HEK293T (cell line): ENCODE results near the gene GMDS.

Source experiments
- CTCF ChIA-PET: fragments of 350-600 bp; formaldehyde crosslinking; extraction: SDS; loops from one replicate; lab custom pipeline; 2021; ENCODE audit warnings: antibody characterized with exemption, inconsistent platforms; lab: Yijun Ruan, JAX
- POLR2A ChIA-PET: fragments of 350-600 bp; formaldehyde crosslinking; extraction: SDS; loops from one replicate; lab custom pipeline; 2020; ENCODE audit warnings: antibody characterized with exemption, inconsistent platforms; lab: Yijun Ruan, JAX
- DNase-seq: peaks from one replicate; pipeline ENCODE4 v3.0.0; 2012; ENCODE audit warnings: mixed read lengths; ENCODE audit errors: extremely low spot score
- ARNT ChIP-seq: fragments of 450-650 bp; IDR thresholded peaks from 2 replicates; pipeline ENCODE4 v1.6.1; 2017; ENCODE audit warnings: mild to moderate bottlenecking
- BHLHE40 ChIP-seq: fragments of 450-650 bp; IDR thresholded peaks from 2 replicates; pipeline ENCODE4 v1.6.1; 2016; ENCODE audit warnings: mild to moderate bottlenecking, moderate library complexity, borderline replicate concordance
- CTBP1 ChIP-seq: fragments of 450-650 bp; IDR thresholded peaks from 2 replicates; pipeline ENCODE4 v1.6.1; 2016; ENCODE audit warnings: borderline replicate concordance
- ELF4 ChIP-seq: fragments of 450-650 bp; IDR thresholded peaks from 2 replicates; pipeline ENCODE4 v1.6.1; 2017; ENCODE audit warnings: antibody characterized with exemption
- FOXA1 ChIP-seq: fragments of 450-650 bp; IDR thresholded peaks from 2 replicates; pipeline ENCODE4 v1.6.1; 2016; ENCODE audit warnings: mild to moderate bottlenecking
- FOXK2 ChIP-seq: fragments of 450-650 bp; IDR thresholded peaks from 2 replicates; pipeline ENCODE4 v1.6.1; 2016; ENCODE audit warnings: mild to moderate bottlenecking
- FOXM1 ChIP-seq: fragments of 450-650 bp; IDR thresholded peaks from 2 replicates; pipeline ENCODE4 v1.6.1; 2017; ENCODE audit warnings: mild to moderate bottlenecking, borderline replicate concordance
- HDGF ChIP-seq: fragments of 450-650 bp; IDR thresholded peaks from 2 replicates; pipeline ENCODE4 v1.6.1; 2017; ENCODE audit warnings: antibody characterized with exemption, borderline replicate concordance
- L3MBTL2 ChIP-seq: fragments of 450-650 bp; conservative IDR thresholded peaks from 2 replicates; pipeline ENCODE4 v1.6.1; 2016; ENCODE audit warnings: mild to moderate bottlenecking
- LEF1 ChIP-seq: fragments of 450-650 bp; IDR thresholded peaks from 2 replicates; pipeline ENCODE4 v1.6.1; 2017; ENCODE audit warnings: mild to moderate bottlenecking, borderline replicate concordance
- NFRKB ChIP-seq: fragments of 450-650 bp; IDR thresholded peaks from 2 replicates; pipeline ENCODE4 v1.6.1; 2016; ENCODE audit warnings: mild to moderate bottlenecking, moderate library complexity
- SP1 ChIP-seq: fragments of 450-650 bp; IDR thresholded peaks from 2 replicates; pipeline ENCODE4 v1.6.1; 2017
- SUZ12 ChIP-seq: fragments of 450-650 bp; IDR thresholded peaks from 2 replicates; pipeline ENCODE4 v1.6.1; 2016; ENCODE audit warnings: mild to moderate bottlenecking
- TARDBP ChIP-seq: fragments of 450-650 bp; IDR thresholded peaks from 2 replicates; pipeline ENCODE4 v1.6.1; 2016
- ZNF384 ChIP-seq: fragments of 450-650 bp; IDR thresholded peaks from 2 replicates; pipeline ENCODE4 v1.6.1; 2016
- TF ChIP-seq, protein P1 (sequence below): fragments of 450-650 bp; IDR thresholded peaks from 2 replicates; pipeline ENCODE4 v1.6.1; 2016

Gene GMDS

DNA sequence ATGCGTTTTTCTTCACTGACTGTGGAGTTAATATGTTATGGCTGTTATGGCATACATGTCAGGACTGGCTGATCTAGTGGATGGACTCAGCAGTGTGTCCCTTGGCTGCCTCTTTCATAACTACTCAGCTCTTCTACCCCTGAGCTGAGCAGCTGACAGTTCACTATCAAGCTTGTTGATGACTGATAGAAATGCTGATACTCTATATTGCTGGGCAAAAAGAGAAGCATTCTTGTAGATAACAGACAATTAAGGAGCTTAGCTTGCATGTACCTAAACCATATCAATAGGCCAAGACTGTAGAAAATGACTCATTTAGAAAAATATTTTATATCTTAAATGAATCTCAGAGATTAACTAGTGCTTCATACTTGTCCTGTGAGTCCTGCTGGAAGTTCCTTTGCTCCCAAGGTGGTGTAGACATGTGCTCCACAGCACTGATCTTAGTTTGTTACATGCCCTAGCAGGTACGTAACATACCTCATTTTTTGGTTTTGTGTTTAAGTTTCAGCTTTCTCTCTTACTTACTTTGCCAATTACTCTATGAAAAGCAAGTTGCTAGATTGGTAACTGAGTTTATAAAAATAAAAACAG, 236.9 kb downstream of the GMDS start:
- no peak for TF ChIP-seq L3MBTL2
- TF ChIP-seq, protein P1, sequence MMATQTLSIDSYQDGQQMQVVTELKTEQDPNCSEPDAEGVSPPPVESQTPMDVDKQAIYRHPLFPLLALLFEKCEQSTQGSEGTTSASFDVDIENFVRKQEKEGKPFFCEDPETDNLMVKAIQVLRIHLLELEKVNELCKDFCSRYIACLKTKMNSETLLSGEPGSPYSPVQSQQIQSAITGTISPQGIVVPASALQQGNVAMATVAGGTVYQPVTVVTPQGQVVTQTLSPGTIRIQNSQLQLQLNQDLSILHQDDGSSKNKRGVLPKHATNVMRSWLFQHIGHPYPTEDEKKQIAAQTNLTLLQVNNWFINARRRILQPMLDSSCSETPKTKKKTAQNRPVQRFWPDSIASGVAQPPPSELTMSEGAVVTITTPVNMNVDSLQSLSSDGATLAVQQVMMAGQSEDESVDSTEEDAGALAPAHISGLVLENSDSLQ = no peak
- no peak for TF ChIP-seq HDGF
- TF ChIP-seq BHLHE40 = no peak
- TF ChIP-seq FOXM1 = no peak
- no peak for TF ChIP-seq LEF1
- TF ChIP-seq SP1 = no peak
- no peak for TF ChIP-seq FOXA1
- TF ChIP-seq SUZ12 = no peak
- no peak for TF ChIP-seq NFRKB
- CTCF ChIA-PET = no interaction called here
- POLR2A ChIA-PET = no interaction called here
- DNase-seq = no peak

DNA sequence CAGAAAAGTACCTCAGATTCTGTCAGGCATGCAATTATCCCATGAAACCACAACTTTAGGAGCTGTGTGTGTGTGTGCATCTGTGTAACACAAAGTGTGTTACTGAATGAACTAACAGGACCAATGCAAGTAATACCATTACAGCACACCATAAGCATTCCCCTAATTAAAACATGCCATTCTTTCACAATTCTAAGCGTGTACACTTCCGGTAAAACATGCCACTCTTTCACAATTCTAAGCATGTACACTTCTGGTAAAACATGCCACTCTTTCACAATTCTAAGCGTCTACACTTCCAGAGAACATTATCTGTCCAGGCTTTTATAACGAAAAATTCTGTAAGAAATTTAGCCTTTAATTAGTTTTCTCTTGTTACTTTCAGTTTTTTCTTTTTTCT, 238.2 kb downstream of the GMDS start:
- DNase-seq = no peak
- ChIA-PET POLR2A (no interaction called here), CTCF (interaction anchor here (0.5 kb wide), 1 partner anchor 9 kb away, joined by 7 read pairs; no protein-coding TSS in a partner anchor)
- TF ChIP-seq ARNT (no peak), SP1 (no peak), FOXA1 (no peak), FOXK2 (no peak), FOXM1 (no peak), ZNF384 (no peak)

DNA sequence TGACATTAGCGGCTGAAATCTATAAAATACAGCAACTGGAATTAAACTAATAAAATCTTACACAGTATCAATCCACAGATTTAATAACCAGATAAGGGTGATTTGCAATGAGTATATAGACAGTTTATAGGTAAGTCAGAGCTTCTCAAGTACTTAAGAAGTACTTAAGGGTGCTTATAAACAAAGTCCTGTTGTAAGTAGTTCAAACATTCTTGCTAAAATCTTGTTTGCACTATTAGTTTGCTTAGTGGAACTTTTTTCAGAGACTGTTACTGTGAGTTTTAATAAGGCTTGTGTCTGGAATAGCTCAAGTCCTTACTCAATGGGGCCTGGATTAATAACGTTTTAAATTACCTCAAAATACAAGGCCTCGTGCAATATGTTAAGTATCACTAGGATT, 240.5 kb downstream of the GMDS start:
- no peak for DNase-seq
- ChIA-PET POLR2A (no interaction called here), CTCF (interaction anchor here (0.6 kb wide), 1 partner anchor 20 kb away, joined by 3 read pairs; no protein-coding TSS in a partner anchor)
- TF ChIP-seq TARDBP (no peak), HDGF (no peak), NFRKB (no peak)
- TF ChIP-seq, protein P1 = no peak

DNA sequence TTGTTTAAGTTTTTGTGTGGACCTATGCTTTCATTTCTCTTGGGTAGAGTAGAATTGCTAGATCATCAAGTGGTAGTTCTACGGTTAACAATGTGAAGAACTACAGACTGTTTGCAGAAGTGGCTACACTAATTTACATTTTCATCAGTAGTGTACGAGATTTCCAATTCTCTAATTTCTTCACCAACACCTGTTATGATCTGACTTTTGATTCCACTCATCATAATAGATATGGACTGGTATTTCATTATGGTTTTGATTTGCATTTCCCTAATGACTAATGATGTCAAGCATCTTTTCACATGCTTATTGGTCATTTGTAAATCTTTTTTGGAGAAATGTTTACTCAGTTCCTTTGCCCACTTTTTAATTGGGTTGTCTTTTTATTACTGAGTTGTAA, 244.4 kb downstream of the GMDS start:
- ChIA-PET POLR2A (no interaction called here), CTCF (no interaction called here)
- TF ChIP-seq FOXA1 (no peak), FOXM1 (no peak), LEF1 (no peak), ZNF384 (no peak), ARNT (no peak), ELF4 (no peak), TARDBP (no peak), SUZ12 (no peak)

DNA sequence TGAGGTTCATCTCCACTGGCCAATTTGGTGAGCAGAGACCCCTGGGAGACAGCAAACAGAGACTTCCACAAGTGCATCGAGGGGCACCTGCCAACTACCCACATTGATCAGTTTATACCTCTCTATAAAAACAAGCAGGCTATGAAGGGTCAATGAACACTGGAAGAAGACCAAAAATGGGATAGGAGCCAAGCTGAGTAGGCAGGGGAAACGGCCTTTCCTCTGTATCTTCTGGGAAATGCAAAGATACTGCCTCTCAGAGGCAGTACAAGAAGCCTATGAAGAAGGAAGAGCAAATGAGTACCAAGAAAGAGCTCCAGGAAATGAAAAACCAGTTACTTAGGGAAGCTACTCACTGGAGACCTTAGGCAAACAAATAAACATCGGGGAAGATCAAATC, 247.7 kb downstream of the GMDS start:
- TF ChIP-seq FOXA1 (no peak), TARDBP (no peak), LEF1 (no peak), FOXM1 (no peak), ARNT (no peak), CTBP1 (no peak)
- TF ChIP-seq, protein P1 = no peak
- DNase-seq = no peak
- ChIA-PET POLR2A (no interaction called here), CTCF (no interaction called here)

More for the DNA sequence above, 244.4 kb downstream of the GMDS start:
- DNase-seq = no peak

DNA sequence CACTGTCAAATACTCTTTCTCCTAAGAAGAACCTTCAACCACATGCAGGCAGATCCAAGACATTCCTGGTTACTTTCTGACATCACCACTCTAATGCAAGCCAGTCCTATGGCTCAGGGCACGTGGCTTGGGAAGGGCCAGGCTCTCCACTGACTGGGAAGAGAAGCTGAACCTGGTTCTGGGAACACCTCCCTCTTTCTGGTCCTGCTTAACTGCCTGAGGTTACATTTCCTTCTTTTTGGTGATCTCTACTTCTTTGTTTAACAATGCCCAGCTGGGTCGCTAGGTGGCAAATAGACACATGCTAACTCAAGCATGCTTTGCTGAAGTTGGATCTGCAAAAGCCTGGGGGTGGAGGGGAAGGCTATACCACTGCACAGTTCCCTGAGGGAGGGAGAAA, 249.8 kb downstream of the GMDS start:
- DNase-seq = peak; percentile 31
- ChIA-PET POLR2A (no interaction called here), CTCF (no interaction called here)
- TF ChIP-seq BHLHE40 (no peak), SUZ12 (no peak), ZNF384 (no peak), SP1 (no peak), FOXK2 (no peak), HDGF (no peak), FOXA1 (no peak), L3MBTL2 (no peak; the same call in 1 of the 2 replicates), ELF4 (no peak), LEF1 (no peak), FOXM1 (no peak), CTBP1 (no peak), NFRKB (no peak), ARNT (no peak), TARDBP (no peak)
- TF ChIP-seq, protein P1 = no peak
